Activated CD8-positive, alpha-beta memory T cell treated with anti-CD3 and anti-CD28 coated beads for 4 hours (primary cell): Measurements from ENCODE around the gene TMEM51.
"Not testable (repeated sequence)": the region's sequence is repeated elsewhere in the genome, so short reads cannot be mapped to it uniquely, and the experiment has no call there.

Experiments used
- DNase-seq, 2 donors: peaks; one replicate each; pipeline ENCODE4 v3.0.0-alpha.2; 2020; ENCODE audit warnings: low read depth in 2 of 2

Gene TMEM51

DNA sequence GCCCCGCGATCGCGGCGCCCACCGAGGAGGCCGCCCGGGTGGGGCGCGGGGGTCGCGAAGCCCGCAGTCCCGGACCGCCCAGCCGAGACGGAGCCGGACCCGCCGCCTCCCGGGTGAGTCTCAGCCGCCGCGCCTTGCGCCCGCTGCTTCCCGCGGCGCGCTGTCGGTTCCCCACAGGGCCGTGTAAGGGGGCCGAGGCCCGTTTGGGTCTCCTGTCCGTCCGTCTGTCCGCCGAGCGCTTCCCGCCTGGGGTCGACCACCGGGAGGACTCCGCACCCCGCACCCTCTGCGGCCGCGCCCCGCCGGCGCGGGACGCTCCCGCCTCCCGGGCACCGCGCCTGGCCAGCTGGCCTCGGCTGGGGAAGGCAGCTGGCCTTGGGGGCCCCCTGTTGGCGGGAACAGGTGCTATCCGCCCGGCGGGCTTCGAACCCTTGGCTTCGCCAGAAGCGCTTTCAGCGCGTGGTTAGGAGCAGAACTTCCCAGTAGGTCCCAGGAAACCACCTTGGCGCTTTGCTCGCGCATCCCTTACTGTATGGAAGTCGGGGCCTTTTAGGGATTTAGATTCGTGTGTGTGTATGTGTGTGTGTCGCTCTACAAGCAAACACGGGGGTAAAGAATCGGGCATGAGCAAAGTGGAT is 414 bp downstream of the TMEM51 start:
- DNase-seq = no peak

DNA sequence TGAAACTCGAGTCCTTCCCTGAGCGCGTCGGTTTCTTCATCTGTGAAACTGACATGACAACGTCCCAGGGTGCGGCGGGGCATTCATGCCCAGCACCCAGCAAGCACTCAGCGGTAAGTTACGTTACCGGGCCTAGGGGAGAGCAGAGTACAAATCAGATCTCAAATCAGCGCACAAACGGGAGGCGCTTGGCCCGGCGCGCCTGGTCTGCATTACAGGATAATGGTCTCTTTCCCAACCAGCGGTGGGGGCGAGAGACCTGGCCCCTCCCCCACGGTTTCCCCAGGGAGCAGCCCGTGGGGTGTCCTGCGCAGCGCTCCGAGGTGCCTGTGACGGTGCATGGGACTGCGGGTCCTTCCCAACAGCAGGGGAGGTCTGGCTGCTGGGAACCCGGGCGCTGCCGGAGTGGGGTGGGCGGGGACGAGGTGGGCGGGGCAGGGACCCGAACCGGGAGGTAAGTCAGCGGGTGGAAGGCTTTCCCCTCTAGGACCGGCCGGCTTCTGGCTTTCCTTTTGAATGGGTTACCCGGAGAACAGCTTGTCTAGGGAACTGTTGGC is 1.0 kb downstream of the TMEM51 start:
- no peak for DNase-seq

DNA sequence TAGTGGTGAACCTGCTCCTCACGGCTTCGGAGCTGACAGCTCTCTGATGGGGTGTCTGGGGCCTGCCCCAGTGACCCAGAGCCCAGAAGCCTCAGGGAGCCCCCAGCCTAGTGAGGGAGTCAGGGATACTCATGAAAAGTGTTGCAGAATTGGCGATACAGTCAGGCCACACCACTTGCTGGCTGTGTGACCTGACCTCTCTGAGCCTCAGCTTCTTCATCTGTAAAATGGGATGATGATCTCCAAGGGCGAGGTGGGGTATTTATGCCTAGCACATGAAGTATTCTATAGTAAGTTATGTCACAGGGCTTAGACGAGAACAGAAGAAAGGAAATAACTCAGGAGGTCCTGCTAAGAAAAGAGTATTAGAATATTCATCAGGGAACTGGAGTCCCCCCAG is 1.6 kb downstream of the TMEM51 start:
- DNase-seq = no peak

DNA sequence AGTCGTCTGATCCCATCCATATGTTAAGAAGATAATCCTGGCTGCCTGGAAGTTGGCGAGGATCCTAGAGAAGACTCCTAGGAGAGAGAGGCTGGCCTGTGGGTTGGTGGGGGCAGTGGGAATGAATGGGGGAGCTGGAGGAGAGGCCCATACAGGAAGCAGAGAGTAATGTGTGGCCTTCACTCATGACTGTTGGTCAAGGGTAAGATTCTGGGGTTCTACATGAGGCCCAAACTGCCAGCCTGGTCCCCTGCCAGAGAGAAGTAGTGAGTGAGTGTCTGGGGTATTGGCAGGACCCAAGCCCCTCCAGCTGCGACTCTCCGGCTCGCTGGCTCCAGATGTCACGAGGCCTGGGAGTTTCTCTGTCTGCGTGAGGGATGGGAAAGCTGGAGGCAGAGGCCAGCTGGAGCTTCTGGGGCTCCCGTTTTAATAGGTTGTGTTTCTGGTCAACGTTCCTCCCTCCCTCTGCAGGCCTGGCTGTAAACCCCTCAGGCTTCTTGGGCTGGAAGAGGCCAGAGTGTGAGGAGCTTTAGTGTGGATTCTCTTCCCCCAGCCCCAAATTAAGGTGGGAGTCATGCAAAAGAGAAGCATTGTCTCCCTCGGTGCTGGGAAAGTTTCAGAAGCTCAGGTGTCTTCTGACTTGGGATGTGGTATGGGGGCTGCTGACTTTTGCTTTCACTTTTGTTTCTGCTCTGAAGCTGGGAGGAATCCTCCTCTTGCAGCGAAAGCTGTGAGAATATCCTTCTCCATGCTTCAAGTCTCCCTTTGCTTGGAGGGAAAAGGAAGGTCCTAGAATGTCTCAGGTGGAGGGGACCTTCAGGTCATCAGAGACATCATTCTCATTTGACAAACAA is 2.6 kb downstream of the TMEM51 start:
- no peak for DNase-seq

DNA sequence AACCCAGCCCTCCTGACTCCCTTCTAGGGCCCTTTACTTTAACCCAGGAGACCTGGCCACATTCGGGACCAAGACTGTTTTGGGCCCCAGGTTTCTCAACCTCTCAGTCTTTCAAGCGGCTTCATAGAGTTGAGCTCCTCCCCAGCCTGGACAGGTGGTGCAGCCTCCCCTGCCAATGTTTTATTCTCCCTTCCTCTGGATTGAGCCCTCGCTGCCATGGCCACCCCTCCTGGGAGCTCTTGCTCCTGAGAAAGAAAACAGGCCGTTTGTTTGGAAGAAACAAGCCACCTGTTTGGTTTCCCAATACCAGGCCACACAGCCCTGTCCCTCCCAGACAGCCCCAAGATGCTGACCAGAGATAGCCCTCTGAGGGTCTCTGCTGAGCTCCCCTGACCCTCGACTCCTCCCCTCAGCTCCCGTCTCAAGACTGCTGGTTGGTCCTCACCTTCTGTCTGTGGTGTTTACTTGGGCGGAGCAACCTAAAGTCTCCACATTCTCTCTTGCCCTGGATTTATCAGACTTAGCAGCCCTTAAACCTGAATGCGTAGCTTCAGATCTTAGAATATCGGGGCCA is 3.3 kb downstream of the TMEM51 start:
- DNase-seq = no peak

DNA sequence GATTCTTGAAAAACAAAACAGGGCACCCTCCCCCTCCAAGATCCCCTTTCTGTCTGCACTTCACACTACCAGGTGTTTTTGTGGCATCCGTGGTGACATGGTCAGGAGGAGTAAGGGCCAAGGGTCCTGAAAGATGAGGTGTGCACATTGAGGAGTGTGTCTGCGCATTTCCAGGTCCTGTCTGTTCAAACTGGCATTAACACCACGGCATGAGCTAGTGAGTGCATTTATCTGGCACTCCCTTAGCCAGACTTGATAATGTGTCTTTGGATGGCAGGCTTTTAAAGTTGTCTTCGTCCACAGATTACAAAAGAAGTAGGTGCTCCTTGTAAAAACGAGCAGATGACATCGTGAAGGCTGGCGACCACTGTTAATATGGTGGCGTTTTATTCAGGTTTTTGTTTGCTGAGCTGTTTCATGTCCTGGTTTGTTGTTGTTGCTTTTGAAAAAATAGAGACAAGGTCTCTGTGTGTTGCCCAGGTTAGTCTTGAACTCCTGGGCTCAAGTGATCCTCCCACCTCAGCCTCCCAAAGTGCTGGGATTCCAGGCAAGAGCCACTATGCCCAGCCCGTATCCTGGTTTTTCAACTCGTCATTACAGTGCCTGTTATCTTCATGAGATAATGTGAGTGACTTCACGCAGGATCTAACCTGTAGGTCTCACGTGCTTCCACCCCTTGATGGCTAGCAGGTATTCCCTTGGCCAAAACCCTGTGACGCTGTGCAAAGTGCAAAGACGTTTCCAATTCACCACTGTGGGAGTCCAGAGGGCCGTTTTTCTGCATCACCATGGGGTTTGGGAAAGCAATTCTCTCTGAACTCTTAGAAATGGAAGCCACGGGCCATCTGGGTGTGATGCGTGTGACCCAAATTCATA is 4.2 kb downstream of the TMEM51 start:
- no peak for DNase-seq

DNA sequence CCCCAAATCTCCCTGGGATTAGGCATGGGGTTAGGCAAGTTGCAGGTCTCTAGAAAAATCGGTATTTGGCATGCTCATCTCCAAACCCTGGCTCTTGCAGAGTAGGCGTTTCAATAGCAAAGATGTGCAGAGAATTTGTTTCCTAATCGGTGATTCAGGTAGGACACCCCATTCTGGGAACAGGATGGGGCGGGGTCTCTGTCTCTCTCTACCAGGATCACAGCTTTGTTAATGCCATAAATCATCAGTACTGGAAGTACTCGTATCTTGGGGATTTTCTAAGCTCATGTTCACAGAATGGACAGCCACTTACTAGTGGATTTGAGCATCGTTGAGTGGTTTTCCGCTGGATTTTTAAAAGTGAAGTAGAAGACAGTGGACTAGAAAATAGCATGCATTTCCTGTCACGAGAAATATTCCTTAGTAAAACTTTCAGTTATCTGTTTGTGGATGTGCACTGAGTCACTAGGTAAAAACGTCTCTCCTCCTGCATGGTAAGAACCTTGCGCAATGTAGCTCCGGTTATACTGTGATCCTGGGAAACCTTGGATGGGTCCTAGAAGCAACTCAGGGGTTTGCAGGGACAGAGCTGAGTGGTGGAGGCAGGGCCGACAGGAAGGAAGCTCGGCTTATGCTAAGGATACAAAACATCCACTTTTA is 5.1 kb downstream of the TMEM51 start:
- no peak for DNase-seq

DNA sequence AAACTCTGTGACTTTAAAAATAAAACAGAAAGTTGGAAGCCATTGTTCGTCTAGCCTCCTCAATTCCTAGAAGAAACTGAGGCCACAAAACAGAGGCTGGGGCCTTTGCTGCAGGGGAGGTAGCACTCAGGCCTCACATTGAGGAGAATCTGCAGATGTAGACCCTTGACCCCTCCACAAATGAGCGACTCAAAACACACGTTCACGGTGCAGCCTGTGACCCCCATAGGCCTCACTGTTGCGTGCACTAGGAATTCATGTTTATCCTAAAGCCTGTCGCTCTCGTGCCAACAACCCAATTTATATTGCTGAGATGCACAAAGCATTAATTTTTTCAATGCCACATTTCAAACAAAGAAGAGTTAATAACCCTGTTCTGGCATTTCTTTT is 5.6 kb downstream of the TMEM51 start:
- no peak for DNase-seq

DNA sequence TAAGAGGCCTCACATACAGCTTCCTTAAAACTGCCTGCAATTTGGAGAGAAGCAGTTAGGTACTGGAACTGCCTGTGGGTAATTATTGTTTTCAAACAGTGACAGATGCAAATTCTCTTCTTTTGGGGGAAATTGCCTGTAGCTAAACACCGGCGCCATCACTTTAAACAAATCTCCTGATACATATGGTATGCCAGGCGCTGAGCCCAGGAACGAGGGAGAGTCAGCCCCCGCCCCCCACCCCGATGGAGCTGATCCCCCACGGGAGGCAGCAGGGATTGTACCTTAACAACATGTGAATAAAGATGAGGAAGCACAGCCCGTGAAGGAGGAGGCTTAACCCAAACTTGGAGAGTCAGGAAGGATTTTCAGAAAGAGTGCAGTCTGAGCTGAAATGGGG is 7.1 kb downstream of the TMEM51 start:
- DNase-seq = no peak

DNA sequence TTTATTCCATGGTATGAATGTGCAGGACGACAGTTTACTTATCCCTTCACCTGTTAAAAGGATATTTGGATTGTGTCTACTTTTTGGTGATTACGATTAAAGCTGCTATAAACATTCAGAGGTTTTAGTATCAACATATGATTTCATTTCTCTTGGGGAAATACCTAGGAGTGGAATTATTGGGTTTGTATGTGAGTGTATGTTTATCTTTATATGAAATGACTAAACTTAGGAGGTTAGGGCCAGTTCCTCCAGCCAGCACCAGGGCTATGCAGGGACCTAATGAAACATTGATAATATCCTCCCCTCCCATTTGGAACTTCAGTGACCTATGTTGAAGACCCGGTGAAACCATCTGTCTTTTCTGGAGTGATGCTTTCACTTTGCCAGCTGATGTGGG is 13.8 kb downstream of the TMEM51 start:
- DNase-seq = no peak

DNA sequence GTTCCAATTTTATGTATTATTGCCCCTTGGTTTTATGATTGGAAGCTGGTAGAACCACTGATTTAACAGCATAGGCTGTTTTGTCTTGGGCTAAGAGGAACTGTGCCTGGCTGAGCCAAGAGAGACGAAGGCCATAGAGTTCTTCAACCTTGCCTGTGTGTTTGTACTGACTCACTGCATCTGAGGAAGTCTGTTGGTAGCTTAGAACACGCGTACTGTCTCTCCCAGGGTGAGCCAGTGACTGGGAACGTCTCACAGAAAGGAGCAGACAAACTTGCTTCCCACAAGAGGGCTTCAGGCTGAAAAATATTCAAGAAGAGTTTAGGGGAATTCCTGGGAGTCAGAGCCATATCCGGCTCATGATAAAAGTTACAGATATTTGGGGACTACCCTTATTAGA is 14.9 kb downstream of the TMEM51 start:
- DNase-seq = no peak

DNA sequence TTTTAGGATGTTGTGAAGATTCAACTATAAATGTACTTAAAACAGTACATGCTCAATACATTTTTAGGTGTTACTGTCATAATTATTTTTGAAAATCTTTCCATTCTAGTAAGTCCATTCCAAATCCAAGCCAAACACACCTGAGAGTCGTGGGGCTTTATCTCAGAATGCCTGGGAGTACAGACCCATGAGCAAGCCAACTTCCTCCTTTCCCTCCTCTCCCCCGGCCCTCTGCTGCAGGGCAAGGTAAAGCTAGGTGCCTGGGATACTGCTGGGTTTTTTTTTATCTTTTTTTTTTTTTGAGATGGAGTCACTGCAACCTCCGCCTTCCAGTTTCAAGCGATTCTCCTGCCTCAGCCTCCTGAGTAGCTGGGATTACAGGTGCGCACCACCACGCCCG is 16.5 kb downstream of the TMEM51 start:
- DNase-seq = no peak

DNA sequence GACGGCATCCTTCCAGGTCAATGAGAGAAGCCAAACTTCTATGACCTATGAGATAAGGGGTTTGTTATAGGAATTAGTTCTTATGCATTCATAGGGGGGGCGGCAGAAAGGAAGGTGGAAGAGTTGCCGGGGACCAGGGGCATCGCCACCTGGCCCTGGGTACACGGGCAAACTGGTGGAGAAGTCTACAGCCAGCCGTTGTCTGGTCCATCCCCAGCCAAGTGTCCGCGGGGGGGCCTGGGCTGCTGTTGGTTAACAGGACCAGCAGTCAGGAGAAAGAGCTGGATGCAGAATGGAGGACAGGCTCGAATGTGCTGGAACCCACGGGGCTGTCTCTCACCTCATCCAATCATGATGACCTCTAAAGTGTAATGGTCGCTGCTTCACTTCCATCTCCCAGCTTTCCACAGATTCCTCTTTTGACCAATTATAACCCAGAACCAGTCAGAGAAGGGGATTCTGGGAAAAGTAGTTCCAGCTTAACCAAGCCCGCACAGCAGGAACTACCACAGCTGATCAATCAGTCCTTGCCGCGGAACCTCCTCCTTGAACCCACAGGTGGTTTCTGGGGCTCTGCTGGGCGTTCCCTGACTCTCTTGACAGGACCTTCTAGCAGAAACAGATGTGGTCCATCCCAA is 17.8 kb downstream of the TMEM51 start:
- DNase-seq = no peak

DNA sequence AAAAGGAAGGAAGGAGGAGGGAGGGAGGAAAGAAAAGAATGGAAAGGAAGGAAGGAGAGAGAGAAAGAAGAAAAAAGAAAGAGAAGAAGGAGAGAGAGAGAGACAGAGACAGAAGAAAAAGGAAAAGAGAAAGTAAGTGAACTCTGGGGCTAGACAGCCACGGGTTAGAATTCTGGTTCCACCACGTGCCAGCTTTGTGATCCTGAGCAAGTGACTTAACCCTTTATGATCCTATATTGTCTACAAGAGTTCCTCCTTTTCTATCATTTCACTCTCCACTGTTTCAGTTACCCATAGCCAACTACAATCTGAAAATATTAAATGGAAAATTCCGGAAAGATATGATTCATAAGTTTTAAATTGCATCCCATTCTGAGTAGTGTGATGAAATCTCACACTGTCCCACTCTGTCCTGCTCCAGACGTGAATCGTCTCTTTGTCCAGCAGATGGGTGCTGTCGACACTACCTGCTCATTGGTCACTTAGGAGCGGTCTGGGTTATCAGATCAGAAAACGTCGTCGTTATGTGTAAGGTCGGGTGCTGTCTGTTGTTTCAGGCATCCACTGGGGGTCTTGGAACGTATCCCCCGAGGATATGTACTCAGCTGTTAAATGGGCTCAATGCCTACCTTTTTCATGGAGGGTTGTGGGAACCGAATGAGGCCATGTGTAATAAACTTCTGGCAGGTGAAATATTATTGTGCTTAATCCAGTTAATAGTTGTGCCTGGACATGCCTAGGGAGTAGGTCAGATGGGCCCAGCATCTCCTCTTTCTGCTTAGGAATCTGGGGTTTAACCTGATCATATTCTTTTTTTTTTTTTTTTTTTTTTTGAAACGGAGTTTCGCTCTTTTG is 19.1 kb downstream of the TMEM51 start:
- no peak for DNase-seq

DNA sequence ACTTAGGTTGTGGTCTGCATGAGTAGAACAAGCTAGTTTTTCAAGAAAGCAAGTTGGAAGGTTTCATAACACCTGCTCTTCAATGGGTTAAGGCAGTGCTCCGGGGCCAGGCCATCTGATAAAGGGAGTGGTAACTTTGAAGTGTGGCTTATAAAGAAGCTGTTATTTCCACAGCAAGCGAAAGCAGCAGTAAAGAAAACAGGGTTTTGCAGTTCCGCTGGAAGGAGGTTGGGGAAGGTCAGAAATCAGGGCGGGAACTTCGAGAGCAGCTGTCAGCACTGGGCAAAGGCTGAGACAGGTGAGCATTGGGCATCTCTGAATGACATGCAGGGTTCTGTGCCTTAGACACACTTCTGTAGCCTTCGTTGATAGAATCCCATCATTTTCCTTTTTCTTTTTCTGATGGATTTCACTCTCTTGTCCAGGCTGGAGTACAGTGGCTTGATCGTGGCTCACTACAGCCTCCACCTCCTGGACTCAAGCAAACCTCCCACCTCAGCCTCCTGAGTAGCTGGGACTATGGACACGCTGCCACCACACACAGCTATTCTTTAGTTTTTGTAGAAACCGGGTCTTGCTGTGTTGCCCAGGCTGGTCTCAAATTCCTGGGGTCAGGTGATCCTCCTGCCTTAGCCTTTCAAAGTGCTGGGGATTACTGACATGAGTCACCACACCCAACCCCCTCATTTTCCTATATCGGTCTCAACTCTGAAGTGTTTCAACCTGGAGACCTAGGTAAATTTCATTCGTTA is 20.5 kb downstream of the TMEM51 start:
- no peak for DNase-seq

DNA sequence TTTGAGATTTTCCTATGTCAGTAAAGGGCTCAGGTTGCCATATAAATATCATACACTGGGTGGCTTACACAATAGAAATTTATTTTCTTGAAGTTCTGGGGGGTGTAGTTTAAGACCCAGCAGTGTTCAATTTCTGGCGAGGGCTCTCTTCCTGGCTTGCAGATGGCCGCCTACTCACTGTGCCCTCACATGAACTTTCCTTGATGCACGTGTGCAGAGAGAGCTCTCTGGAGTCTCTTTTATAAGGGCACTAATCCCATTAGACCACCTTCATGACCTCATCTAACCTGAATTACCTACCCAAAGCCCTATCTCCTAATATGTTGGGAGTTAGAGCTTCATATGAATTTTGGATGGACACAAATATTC is 21.1 kb downstream of the TMEM51 start:
- no peak for DNase-seq

DNA sequence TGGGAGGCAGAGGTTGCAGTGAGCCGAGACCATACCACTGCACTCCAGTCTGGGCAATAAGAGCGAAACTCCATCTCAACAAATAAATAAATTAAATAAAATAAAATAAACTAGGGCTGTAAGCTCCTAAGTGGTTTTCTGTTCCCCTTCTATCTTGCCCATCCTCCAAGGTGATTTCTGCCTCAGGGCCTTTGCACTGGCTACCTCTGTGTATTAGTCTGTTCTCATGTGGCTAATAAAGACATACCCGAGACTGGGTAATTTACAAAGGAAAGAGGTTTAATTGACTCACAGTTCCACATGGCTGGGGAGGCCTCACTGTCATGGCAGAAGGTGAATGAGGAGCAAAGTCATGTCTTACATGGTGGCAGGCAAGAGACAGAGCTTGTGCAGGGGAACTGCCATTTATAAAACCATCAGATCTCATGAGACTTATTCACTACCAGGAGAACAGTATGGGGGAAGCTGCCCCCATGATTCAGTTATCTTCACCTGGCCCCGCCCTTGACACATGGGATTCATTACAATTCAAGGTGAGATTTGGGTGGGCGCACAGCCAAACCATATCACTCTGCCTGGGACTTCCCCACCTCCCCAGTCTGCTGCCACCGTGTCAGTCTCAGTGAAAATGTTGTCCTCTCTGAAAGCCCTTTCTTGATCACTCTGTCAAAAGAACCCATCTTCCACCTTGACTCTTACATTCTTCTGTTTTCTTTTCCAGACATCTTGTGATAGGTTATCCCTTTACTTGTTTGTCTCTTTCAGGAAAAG is 22.0 kb downstream of the TMEM51 start:
- DNase-seq = not testable (repeated sequence)

DNA sequence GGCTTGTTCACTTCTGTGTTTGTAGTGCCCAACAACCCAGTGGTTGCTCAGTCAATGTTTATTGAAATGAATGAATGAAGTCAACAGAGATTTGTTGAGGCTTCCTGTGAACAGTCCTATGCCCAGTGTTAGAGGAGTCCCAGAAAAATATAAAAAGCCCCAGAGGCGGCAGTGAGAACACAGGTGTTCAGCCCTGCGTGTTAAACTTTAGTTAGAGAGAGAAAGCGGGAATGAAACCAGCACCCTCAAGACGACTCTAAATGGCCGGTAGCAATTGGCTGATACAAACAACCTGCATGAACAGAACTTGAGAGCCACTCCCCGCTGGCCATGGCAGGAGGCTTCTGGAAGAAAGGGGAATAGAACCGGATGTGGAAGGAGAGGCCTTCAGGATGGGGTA is 22.6 kb downstream of the TMEM51 start:
- DNase-seq = no peak
